HG03039 (cell line): ENCODE data around the gene TRIM9.
"Not testable (repeated sequence)": the region's sequence is repeated elsewhere in the genome, so short reads cannot be mapped to it uniquely, and the experiment has no call there.

ENCODE experiments used
- ATAC-seq: cut with Tn5 transposase; IDR thresholded peaks from one replicate; pipeline ENCODE4 v1.9.1; 2021; ENCODE audit warnings: mild to moderate bottlenecking, moderate library complexity; ENCODE audit not compliant: unreplicated experiment

The TRIM9 gene

GRCh38 chr14:50967790-50968189 is 127.1 kb downstream of the TRIM9 start:
- no peak for ATAC-seq

- ATAC-seq, result no peak
These were observed 127.8 kb downstream of the TRIM9 start for GRCh38 chr14:50967103-50967502.

GRCh38 chr14:50964683-50965390 is 130.1 kb downstream of the TRIM9 start:
- no peak for ATAC-seq

- ATAC-seq, result no peak
These were observed 131.0 kb downstream of the TRIM9 start for GRCh38 chr14:50963919-50964318.

GRCh38 chr14:50961605-50962221 is 133.2 kb downstream of the TRIM9 start:
- no peak for ATAC-seq

GRCh38 chr14:50957296-50957695 is 137.6 kb downstream of the TRIM9 start:
- ATAC-seq, result no peak

GRCh38 chr14:50956421-50956820 is 138.5 kb downstream of the TRIM9 start:
- not testable (repeated sequence) for ATAC-seq

- no peak for ATAC-seq
These were observed 139.4 kb downstream of the TRIM9 start for GRCh38 chr14:50955373-50956043.

GRCh38 chr14:50954811-50955372 is 140.0 kb downstream of the TRIM9 start:
- no peak for ATAC-seq

GRCh38 chr14:50953502-50953901 is 141.4 kb downstream of the TRIM9 start:
- no peak for ATAC-seq

GRCh38 chr14:50951032-50951431 is 143.9 kb downstream of the TRIM9 start:
- ATAC-seq, result no peak

- ATAC-seq, result no peak
These were observed 146.7 kb downstream of the TRIM9 start for GRCh38 chr14:50948205-50948604.

- ATAC-seq, result no peak
These were observed 147.5 kb downstream of the TRIM9 start for GRCh38 chr14:50947446-50947845.

GRCh38 chr14:50946234-50946935 is 148.5 kb downstream of the TRIM9 start:
- ATAC-seq, result no peak

- no peak for ATAC-seq
These were observed 150.1 kb downstream of the TRIM9 start for GRCh38 chr14:50944647-50945413.

GRCh38 chr14:50943943-50944646 is 150.8 kb downstream of the TRIM9 start, which contains the start of gene PYGL:
PYGL (minus strand) TSS chr14:50944483; CDS start chr14:50944403, 80 bp downstream.
- ATAC-seq, result no peak

- no peak for ATAC-seq
These were observed 151.5 kb downstream of the TRIM9 start for GRCh38 chr14:50943261-50943942.

- not testable (repeated sequence) for ATAC-seq
These were observed 153.3 kb downstream of the TRIM9 start for GRCh38 chr14:50941638-50942037.

- no peak for ATAC-seq
These were observed 153.8 kb downstream of the TRIM9 start for GRCh38 chr14:50941151-50941550.
